Brain pericyte (primary cell): ENCODE data around the gene RPS14.

ENCODE experiments used
- DNase-seq: peaks from one replicate; pipeline ENCODE4 v3.0.0-alpha.2; 2012; ENCODE audit warnings: low read depth, low spot score

Gene RPS14

GRCh38 chr5:150449517-150450339 is at the start of gene RPS14:
TSS of gene RPS14 (minus strand) at chr5:150449739. CDS start at chr5:150447733, 2,006 bp downstream.
- peak; percentile 92 for DNase-seq

GRCh38 chr5:150498971-150499370 is 49.4 kb upstream of the RPS14 start:
- DNase-seq: no peak

- no peak for DNase-seq
Measured at GRCh38 chr5:150498501-150498900, 49.0 kb upstream of the RPS14 start.

- DNase-seq: no peak
Measured at GRCh38 chr5:150497989-150498317, 48.4 kb upstream of the RPS14 start.

GRCh38 chr5:150497274-150497988 is 47.9 kb upstream of the RPS14 start:
- peak; percentile 71 for DNase-seq

GRCh38 chr5:150496534-150496933 is 47.0 kb upstream of the RPS14 start:
- DNase-seq: no peak

- no peak for DNase-seq
Measured at GRCh38 chr5:150496098-150496497, 46.6 kb upstream of the RPS14 start.

- no peak for DNase-seq
Measured at GRCh38 chr5:150492621-150493020, 43.1 kb upstream of the RPS14 start.

GRCh38 chr5:150491876-150492275 is 42.3 kb upstream of the RPS14 start:
- DNase-seq: no peak

GRCh38 chr5:150490754-150491153 is 41.2 kb upstream of the RPS14 start:
- DNase-seq: no peak

GRCh38 chr5:150490296-150490669 is 40.7 kb upstream of the RPS14 start:
- DNase-seq: no peak

GRCh38 chr5:150489360-150490295 is 40.1 kb upstream of the RPS14 start:
- no peak for DNase-seq

GRCh38 chr5:150488519-150489359 is 39.2 kb upstream of the RPS14 start:
- DNase-seq: no peak

GRCh38 chr5:150487199-150488061 is 37.9 kb upstream of the RPS14 start:
- no peak for DNase-seq

GRCh38 chr5:150486402-150487198 is 37.1 kb upstream of the RPS14 start:
- no peak for DNase-seq

- no peak for DNase-seq
Measured at GRCh38 chr5:150485693-150486401, 36.3 kb upstream of the RPS14 start.

- no peak for DNase-seq
Measured at GRCh38 chr5:150484964-150485692, 35.6 kb upstream of the RPS14 start.

GRCh38 chr5:150481972-150482406 is 32.5 kb upstream of the RPS14 start:
- DNase-seq: no peak
